Skeletal muscle cell (primary cell): Measurements from ENCODE around the gene COASY.

ENCODE experiments used
- DNase-seq: peaks from one replicate; pipeline ENCODE4 v3.0.0-alpha.2; 2010; ENCODE audit warnings: low read depth
- H3K4me3 ChIP-seq: 2 replicates; pipeline ENCODE4 v1.5.1; 2011; ENCODE audit warnings: low read depth, mild to moderate bottlenecking, control low read depth, low read length, moderate library complexity

The COASY gene

GRCh38 chr17:42561897-42562387 lies at the start of gene COASY:
Gene COASY (plus strand): TSS chr17:42562148. CDS start chr17:42562623, 475 bp downstream.
- H3K4me3 ChIP-seq, result peak within 1 kb of the TSS; percentile 80
- DNase-seq, result peak; percentile 92

DNA sequence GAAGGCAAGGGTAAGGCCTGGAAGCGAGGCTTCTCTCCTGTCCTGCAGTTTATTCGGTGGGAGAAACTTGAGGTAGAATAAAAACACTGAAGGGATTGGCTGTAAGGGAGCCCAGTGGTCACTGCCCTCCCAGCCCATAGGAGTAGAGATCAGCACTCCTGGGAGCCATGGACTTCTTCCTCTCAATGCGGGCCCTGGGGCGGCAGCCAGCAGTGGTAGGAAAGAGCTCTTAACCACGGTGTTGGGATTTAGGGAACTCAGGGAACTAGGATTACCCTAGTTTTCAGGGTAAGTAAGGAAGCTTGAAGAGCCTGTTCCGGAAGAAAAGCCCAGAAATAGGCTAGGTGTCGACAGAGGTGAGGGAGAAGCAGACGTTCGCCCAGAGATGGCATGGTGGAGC lies 49.7 kb upstream of the COASY start:
- no peak for DNase-seq

DNA sequence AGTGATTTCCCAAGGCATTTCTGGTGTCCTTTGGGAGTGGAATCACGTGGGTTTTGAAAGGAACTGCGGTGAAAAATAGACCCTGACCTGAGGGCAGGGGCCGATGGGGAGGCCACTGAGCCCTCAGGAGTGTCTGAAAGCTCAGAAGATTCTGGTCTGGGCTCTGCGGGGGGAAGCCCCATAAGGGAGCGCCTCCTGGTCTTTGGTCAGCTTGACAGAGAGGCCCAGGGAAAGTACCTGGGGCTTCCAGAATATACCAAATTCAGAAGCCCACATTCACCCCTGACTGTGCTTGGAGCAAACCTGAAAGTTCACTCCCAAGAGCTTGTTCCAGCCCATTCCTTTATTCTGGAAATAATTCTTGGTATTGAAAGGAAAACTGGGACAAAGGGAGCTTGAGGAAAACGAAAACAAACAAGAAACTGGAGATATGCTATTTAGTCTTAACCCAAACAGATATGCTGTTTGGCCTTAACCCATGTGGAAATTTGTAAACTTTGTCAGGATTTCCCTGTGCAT lies 49.2 kb upstream of the COASY start:
- no peak for DNase-seq
- H3K4me3 ChIP-seq, result no peak overlapping the region

More for the DNA sequence above, 49.7 kb upstream of the COASY start:
- H3K4me3 ChIP-seq, result no peak overlapping the region

- H3K4me3 ChIP-seq, result no peak overlapping the region
- no peak for DNase-seq
These were observed 48.3 kb upstream of the COASY start for GRCh38 chr17:42513686-42514085.

GRCh38 chr17:42514279-42514678 lies 47.7 kb upstream of the COASY start:
- H3K4me3 ChIP-seq, result no peak overlapping the region
- no peak for DNase-seq

GRCh38 chr17:42514867-42515266 lies 47.1 kb upstream of the COASY start:
- no peak for DNase-seq
- no peak overlapping the region for H3K4me3 ChIP-seq

GRCh38 chr17:42517516-42517915 lies 44.4 kb upstream of the COASY start:
- H3K4me3 ChIP-seq, result no peak overlapping the region
- DNase-seq, result peak; percentile 77

GRCh38 chr17:42518046-42518754 lies 43.7 kb upstream of the COASY start:
- H3K4me3 ChIP-seq, result no peak overlapping the region
- peak; percentile 98 for DNase-seq

DNA sequence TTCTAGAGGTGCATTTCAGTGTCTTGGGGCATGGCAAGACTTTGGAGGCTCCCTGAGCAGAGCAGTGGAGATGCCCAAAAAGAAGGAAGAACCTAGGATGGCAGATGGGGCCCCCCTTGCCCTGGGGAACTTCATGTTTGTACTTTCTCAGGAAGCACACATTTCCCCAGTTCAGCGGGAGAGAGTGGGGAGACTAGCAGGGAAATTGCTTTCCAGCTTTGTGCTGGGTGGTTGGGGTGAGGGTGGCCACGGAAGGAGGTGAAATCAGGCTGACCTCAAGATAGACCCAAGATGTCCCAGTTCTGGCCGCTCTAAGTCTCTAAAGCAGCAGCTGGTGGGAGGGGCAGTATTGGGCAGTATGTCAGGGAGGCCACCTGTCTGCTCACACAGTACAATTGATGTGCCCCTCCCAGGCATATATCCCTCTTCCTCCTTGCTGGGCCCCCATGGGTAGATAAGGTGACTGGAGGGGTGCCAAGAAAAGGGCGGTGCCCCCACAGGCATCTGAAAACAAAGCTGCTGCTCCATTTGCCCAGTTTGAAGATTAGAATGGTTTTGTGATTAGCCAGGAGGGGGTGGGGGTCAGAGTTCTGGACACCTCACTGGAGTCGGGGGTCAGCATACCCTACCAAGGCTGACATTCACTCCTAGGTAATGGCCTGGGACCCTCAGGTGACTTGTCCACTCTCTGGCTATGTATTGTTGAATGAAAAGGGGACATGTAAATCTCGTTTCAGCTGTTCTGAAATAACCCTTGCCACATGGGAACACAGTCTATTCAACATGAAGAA lies 43.0 kb upstream of the COASY start:
- DNase-seq, result no peak
- H3K4me3 ChIP-seq, result no peak overlapping the region

GRCh38 chr17:42519546-42520491 lies 42.1 kb upstream of the COASY start:
- H3K4me3 ChIP-seq, result no peak overlapping the region
- DNase-seq, result peak; percentile 99

- no peak overlapping the region for H3K4me3 ChIP-seq
- no peak for DNase-seq
These were observed 41.4 kb upstream of the COASY start for GRCh38 chr17:42520540-42520951.

DNA sequence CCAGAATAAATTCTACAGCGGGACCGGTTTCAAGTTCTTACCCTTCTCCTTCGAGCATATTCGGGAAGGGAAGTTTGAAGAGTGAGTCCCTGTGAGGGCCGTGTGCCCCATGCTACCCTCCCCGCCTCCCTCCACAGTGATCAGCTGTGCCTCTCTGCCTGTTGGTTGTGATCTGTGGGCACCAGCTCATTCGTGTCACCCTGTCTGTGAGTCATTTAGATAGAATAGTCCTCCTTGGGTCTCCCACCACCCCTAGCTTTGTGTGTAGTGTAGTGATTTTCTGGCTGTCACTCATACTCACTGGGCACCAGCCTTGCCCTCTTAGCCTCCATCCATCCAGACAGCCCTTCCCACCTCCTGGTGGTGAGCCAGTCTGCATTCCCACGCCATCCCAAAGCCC lies 40.9 kb upstream of the COASY start:
- DNase-seq, result no peak
- no peak overlapping the region for H3K4me3 ChIP-seq

DNA sequence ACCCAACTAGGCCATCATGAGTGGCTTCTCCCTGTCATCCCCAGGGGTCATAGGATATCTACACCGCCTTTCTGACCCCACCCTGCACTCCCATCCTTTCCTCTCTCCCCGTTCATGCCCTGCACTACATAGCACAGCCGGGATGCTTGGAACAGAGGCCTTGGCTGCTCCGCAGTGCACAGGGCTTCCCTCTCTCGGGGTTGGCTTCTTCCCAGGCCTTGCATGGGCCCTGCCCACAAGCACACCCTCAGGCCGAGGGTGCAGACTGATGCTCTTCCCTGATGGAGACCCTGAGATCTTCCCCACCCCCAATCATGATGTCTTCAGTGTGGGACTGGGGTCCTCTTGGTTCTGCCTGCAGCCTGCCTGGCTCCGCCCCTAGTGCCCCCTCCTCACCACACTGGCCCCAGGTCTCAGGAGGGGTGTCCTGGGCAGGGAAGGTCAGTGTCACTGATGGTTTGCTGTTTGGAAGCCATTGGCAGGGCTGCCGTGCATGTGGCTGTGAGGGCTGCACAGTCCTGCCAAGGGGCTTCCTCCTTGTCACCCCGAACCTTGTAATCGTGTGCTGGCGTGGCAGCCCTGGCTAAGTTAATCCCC lies 40.2 kb upstream of the COASY start:
- DNase-seq, result no peak

DNA sequence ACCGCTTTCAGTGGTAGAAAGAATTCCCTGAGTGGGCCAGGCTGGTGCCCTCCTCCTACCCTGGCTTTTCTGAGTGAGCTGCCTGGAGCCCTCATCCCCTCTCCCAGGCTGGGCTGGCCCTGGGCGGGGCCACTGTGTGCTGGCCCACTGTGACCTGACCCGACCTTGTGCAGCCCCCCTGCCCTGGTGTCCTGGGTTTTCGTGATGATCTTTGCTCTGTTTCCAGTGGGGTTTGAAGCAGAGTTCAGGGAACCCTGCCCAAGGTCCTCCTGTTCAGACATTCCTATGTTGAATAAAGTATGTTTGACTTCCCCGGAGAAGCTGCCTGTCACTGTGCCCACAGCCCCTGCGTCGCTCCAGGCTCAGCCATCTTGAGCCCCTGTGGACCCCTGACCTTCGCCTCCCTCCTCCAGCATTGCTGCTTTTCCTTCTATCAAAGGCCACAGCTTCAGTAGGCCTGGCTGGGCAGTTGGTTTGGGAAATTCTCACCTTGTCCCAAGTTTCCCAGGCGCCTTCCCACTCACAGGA lies 39.6 kb upstream of the COASY start:
- no peak overlapping the region for H3K4me3 ChIP-seq
- DNase-seq, result no peak

More for the DNA sequence above, 40.2 kb upstream of the COASY start:
- H3K4me3 ChIP-seq, result no peak overlapping the region

GRCh38 chr17:42522798-42523278 lies 39.1 kb upstream of the COASY start:
- DNase-seq, result no peak

DNA sequence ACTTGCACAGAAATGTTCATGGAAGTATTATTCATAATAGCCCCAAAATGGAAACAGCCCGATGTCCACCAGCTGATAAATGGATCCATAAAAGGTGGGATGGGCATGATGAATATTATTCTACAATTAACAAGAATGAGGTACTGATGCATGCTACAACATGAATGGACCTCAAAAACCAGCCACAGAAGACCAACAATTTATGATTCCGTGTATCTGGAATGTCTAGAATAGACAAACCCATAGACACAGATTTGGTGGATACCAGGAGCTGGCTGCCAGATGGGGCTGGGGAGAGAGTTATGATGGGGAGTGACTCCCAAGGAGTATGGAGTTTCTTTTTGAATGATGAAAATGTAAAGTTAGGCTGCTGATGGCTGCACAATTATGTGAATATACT lies 36.7 kb upstream of the COASY start:
- DNase-seq, result no peak

More at GRCh38 chr17:42522798-42523278, 39.1 kb upstream of the COASY start:
- no peak overlapping the region for H3K4me3 ChIP-seq

GRCh38 chr17:42526031-42526444 lies 35.9 kb upstream of the COASY start:
- DNase-seq, result no peak
- no peak overlapping the region for H3K4me3 ChIP-seq

More for the DNA sequence above, 36.7 kb upstream of the COASY start:
- H3K4me3 ChIP-seq, result no peak overlapping the region

DNA sequence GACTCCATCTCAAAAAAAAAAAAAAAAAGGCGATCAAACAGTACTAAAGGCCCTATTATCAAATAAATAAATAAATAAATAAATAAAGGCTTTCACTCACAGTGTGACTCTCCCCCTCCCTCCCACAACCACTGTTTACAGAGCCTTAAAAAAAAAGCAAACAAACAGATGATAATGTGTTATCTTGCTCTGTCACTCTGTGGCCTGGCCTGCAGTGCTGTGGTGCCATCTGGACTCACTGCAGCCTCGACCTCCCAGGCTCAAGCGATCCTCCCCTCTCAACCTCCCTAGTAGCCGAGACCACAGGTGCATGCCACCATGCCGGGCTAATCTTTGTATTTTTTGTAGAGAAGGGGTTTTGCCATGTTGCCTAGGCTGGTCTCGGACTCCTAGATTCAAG lies 34.0 kb upstream of the COASY start:
- DNase-seq, result no peak
- H3K4me3 ChIP-seq, result no peak overlapping the region
